ENCODE measurements around the gene RO60.
A peak's percentile ranks its signal among the peaks of the same experiment; 100 is the strongest.

RO60 gene

DNA sequence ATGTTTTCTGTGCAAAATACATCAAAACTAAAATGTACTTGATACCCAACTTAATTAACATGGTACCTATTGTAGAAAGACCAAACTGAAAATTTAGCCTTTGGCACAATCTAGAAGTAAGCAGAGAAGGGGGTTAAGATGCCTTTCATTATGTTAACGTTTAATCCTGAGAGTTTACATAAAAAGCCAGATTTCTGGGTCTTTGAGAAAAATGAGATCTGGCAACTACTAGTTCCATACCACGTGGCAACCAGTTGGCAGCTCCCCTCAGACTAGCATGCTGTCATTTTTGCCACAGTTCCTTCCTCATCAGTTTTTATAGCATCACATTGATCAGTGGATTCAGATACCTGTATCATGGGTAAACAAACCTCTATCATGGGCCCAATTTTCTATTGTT lies 1.5 kb downstream of the RO60 start:
- no peak for DNase-seq (ENCODE audit: low read depth in 2 of 2)

DNA sequence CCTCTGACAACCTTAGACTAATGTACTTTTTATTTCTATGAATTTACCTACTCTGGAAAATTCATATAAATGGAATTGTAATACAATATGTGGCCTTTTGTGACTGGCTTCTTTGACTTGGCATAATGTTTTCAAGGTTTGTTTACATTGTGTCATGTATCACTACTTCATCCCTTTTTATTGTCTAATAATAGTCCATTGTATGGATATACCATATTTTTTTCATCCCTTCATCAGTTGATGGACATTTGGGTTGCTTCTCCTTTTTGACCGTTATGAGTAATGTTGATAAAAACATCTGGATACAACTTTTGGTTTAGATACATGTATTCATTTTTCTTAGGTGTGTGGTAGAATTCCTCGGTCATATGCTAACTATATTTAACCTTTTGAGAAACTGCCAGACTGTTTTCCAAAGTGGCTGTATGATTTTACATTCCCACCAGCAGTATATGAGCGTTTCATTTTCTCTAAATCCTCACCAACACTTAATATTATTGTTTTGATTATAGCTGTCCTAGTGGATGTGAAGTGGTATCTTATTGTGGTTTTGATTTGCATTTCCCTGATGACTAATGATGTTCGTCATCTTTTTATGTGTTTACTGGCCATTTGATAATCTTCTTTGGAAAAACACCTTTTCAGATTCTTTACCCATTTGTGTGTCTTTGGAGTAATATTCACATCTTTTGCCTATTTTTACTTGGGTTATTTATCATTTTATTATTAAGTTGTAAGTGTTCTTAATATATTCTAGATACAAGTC lies 3.5 kb downstream of the RO60 start:
- no peak for DNase-seq (ENCODE audit: low read depth in 2 of 2)

DNA sequence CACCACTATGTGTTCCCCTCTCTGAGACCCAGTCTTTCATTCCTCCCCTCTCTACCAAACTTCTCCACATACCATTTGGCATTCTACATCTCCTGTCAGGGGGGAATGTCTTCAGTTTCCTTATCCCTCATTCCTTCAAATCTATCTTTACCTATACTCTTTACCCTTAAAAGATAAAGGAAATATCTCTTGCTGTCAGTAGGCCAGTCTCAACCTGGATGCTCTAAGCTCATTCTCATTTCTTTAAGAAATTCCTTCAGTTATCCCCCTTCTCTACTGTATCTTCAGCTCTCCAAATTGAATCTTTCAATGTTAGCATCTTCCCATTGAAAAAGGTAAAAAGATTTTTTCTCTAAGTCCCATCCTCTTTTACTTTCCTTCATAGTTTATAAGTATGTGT lies 6.5 kb downstream of the RO60 start:
- no peak for DNase-seq (ENCODE audit: low read depth in 2 of 2)

DNA sequence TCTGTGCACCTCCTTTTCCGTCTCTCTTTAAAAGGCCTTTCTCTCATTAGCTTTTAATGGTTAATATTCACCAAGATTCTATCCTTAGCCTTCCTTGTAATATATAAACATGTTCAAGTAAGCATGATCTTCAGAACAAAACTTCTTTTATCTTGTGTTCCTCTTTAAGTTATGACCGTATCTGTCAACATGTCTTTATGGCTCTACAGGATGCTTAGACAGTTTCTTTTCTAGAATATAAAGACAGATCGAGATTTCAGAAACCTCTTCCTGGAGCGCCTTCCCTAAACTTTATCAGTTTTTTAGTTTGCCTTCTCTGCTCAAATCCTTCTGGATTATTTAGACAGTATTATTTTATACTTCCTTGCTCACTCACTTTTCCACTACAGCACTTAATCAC lies 7.2 kb downstream of the RO60 start:
- no peak for DNase-seq (ENCODE audit: low read depth in 2 of 2)

- DNase-seq (ENCODE audit: low read depth in 2 of 2): no peak
These were observed 8.6 kb downstream of the RO60 start for GRCh38 chr1:193068013-193068412.

DNA sequence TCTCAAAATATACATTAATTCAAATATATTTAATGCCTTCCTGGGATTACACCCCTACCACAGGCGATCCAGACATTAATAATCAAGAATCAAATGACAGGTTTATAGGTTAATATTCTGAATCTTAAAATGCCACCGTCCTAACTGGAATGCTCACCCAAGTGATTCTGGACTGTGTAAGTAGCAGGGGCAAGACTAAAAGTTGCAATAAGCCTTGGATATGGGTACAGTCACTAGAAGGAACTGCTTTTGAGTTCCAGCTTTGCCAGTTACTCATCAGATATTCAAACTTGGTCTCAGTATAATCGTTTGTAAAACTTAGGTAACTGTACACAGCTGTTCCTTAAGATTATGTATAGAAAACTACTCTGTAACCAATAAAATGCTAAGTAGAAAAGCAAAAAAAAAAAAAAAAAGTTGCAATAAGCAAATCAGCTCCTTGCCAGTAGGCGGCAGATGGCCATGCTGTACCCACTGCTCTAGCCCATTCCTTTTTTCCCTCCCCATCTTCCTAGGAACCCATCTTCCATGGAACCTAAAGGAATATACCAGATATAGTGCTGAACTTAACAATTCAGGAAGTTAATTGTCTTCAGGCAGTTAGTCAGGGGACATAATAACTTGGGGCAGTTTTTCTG lies 10.5 kb downstream of the RO60 start:
- no peak for DNase-seq (ENCODE audit: low read depth in 2 of 2)

- no peak for DNase-seq (ENCODE audit: low read depth in 2 of 2)
These were observed 11.0 kb downstream of the RO60 start for GRCh38 chr1:193070386-193070753.

- DNase-seq (ENCODE audit: low read depth in 2 of 2): no peak
These were observed 11.5 kb downstream of the RO60 start for GRCh38 chr1:193070942-193071341.

- DNase-seq (ENCODE audit: low read depth in 2 of 2): peak; percentile 15 to 28
These were observed 18.6 kb downstream of the RO60 start for GRCh38 chr1:193077991-193078390.

DNA sequence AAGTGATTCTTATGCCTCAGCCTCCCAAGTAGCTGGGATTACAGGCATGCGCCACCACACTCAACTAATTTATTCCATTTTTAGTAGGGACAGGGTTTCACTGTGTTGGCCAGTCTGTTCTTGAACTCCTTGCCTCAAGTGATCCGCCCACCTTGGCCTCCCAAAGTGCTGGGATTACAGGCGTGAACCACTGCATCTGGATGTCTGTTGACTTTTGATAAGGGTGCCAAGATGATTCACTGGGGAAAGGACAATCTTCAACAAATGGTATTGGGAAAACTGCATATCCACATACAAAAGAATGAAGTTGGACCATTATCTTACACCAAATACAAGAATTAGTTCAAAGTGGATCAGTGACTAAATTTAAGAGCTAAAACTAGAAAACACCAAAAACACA lies 19.8 kb downstream of the RO60 start:
- DNase-seq (ENCODE audit: low read depth in 2 of 2): no peak

GRCh38 chr1:193083365-193084088 lies 24.1 kb downstream of the RO60 start:
- no peak for DNase-seq (ENCODE audit: low read depth in 2 of 2)

- DNase-seq (ENCODE audit: low read depth in 2 of 2): no peak
These were observed 25.9 kb downstream of the RO60 start for GRCh38 chr1:193085263-193085662.

- DNase-seq (ENCODE audit: low read depth in 2 of 2): no peak
These were observed 26.9 kb downstream of the RO60 start for GRCh38 chr1:193086342-193086741.

DNA sequence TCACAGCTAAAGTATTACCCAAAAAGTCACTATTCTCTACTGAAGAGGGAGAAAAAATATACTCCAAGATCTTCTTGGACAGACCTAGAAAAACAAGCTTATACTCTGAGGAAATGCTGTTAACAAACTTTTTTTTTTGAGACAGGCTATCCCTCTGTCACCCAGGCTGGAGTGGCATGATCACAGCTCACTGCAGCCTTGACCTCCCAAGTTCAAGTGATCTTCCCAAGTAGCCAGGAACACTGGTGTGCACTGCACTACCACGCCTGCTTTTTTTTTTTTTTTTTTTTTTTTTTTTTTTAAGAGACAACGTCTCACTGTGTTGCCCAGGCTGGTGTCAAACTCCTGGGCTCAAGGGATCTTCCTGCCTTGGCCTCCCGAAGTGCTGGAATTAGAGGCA lies 28.5 kb downstream of the RO60 start:
- no peak for DNase-seq (ENCODE audit: low read depth in 2 of 2)

DNA sequence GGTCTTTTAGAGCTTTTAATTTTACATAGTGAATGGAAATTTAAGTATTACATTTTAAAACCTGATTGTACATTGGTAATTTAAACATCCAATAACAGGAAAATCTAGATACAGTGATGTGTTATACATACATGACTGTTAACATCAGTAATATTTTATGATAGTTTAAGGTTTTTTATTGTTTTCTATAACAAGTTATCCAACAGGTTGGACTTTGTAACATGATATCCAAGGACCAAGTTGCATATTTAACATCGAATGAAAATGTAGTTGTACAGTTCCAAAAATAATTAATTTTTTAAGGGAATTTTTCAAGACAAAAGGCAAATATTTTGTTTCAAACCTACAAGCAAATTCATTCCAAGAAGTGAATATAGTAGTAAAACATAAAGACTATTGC lies 31.5 kb downstream of the RO60 start:
- DNase-seq (ENCODE audit: low read depth in 2 of 2): no peak

GRCh38 chr1:193094112-193094511 lies 34.7 kb downstream of the RO60 start:
- DNase-seq (ENCODE audit: low read depth in 2 of 2): no peak

DNA sequence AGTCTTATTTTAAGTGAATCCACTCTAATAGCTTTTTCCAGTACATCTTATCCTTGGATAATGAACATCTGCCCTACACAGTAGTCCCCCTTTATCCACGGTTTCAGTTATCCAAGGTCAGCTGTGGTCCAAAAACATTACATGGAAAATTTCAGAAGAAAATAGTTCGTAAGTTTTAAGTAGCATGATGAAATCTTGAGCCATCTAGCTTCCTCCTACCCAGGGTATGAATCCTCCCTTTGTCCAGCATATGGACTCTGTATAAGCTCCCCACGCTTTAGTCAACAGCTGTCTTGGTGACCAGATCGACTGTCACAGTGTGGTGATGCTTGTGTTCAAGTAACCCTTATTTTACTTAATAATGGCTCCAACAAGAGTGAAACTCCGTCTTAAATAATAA lies 43.2 kb downstream of the RO60 start:
- DNase-seq (ENCODE audit: low read depth in 2 of 2): no peak

DNA sequence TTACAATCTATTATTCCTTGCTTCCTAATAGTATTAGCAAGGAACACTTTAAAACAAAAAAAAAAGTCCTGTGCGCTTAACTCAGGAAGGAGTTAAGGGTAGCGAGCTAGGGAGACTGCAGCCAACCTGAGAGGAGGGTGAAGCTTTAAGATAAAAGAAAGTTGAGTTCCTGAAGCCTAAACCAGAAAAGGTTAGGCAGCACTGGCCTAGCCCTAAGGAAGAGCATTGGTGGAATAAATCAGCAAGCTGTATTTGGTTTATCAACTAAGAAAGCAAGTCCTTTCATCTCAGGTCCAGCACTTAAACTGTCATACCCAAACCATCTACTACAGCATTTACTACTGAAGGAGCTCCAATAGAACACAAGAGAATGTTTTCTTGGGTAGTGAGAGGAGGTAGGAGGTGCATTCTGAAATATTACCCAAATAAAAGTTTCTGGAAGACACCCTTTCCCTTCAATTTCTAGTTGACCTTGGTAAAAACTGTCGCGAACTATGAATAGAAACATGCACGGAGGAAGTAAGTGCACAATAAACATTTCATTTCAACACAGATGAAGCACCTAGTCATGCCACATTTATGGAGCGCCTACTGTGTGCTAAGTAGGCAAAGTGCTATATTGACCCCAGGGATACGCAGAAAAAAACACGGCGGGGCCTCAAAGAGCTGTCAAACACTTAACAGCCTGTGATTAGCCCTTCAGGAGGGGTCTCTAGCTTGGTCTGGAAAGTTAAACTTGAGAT lies 44.5 kb downstream of the RO60 start:
- DNase-seq (ENCODE audit: low read depth in 2 of 2): no peak

- no peak for DNase-seq (ENCODE audit: low read depth in 2 of 2)
These were observed 45.1 kb downstream of the RO60 start for GRCh38 chr1:193104502-193104906.

GRCh38 chr1:193104907-193105820 lies 45.8 kb downstream of the RO60 start, which contains the start of gene GLRX2:
TSS of gene GLRX2 (minus strand) at chr1:193105414. CDS start at chr1:193105382, 32 bp downstream.
- peak; percentile 38 to 51 for DNase-seq (ENCODE audit: low read depth in 2 of 2)

GRCh38 chr1:193105821-193106177 lies 46.4 kb downstream of the RO60 start:
- DNase-seq (ENCODE audit: low read depth in 2 of 2): no peak
